ENCODE data around the gene STK11IP.

The STK11IP gene

DNA sequence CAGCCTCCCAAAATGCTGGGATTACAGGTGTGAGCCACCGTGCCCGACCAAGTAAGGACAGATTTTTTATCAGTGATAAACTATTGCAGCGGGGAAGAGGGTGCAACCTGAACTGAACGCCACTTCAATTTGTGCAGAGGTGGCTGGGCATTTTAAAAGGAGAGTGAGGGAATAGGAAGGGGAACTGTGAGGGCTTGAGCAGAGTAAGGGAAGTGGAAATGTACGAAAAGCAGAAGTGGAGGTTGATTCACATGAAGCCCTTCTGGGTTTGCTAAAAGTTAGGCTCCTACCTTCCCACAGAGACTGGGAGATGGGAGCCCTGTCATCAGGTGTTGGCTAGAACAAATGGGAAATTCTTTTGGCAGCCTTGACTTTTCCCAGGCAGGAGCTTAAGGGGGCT lies 6.1 kb downstream of the STK11IP start:
- Histone ChIP-seq H3K4me3 (replicated peaks; ENCODE audit: insufficient read depth, low read length) (no peak overlapping the region), H3K27ac (replicated peaks) (peak overlapping the region; percentile 64), H3K27me3 (ENCODE audit: insufficient read depth, poor library complexity, severe bottlenecking) (no peaks in the 10 kb centered on the region)
- TF ChIP-seq, protein P1, sequence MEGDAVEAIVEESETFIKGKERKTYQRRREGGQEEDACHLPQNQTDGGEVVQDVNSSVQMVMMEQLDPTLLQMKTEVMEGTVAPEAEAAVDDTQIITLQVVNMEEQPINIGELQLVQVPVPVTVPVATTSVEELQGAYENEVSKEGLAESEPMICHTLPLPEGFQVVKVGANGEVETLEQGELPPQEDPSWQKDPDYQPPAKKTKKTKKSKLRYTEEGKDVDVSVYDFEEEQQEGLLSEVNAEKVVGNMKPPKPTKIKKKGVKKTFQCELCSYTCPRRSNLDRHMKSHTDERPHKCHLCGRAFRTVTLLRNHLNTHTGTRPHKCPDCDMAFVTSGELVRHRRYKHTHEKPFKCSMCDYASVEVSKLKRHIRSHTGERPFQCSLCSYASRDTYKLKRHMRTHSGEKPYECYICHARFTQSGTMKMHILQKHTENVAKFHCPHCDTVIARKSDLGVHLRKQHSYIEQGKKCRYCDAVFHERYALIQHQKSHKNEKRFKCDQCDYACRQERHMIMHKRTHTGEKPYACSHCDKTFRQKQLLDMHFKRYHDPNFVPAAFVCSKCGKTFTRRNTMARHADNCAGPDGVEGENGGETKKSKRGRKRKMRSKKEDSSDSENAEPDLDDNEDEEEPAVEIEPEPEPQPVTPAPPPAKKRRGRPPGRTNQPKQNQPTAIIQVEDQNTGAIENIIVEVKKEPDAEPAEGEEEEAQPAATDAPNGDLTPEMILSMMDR (IDR thresholded peaks at IDR 0.05; ENCODE audit: insufficient read depth, low read length), result no peak
- peak; percentile 100 for TF ChIP-seq SPI1 (IDR thresholded peaks at IDR 0.05; ENCODE audit: borderline replicate concordance, low read depth)
- TF ChIP-seq GABPA (IDR thresholded peaks at IDR 0.05; ENCODE audit: low read depth), result no peak
- DNase-seq (ENCODE audit: low read depth in 1 of 2, low spot score in 1 of 2), result peak; percentile 54 to 80

DNA sequence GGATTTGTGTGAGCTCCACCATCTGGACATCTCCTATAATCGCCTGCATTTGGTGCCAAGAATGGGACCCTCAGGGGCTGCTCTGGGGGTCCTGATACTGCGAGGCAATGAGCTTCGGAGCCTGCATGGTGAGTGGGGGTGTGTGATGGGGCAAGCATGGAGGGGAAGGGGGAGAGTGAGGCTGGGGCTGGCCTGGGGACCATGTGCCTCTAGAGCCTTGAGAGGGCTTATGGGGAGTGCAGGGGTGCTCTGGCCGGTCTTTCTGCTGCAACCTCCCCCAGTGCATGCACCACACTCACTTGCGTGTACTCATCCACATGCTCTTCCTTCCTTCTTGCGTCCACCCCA lies 7.9 kb downstream of the STK11IP start:
- Histone ChIP-seq H3K27me3 (ENCODE audit: insufficient read depth, poor library complexity, severe bottlenecking) (no peaks in the 10 kb centered on the region), H3K4me3 (replicated peaks; ENCODE audit: insufficient read depth, low read length) (no peak overlapping the region), H3K27ac (replicated peaks) (peak overlapping the region; percentile 31; the same call in 1 of the 2 replicates)
- TF ChIP-seq GABPA (IDR thresholded peaks at IDR 0.05; ENCODE audit: low read depth) (no peak), POLR2AphosphoS5 (IDR thresholded peaks at IDR 0.05; ENCODE audit: low read depth) (no peak), SPI1 (IDR thresholded peaks at IDR 0.05; ENCODE audit: borderline replicate concordance, low read depth) (no peak)
- TF ChIP-seq, protein P2, sequence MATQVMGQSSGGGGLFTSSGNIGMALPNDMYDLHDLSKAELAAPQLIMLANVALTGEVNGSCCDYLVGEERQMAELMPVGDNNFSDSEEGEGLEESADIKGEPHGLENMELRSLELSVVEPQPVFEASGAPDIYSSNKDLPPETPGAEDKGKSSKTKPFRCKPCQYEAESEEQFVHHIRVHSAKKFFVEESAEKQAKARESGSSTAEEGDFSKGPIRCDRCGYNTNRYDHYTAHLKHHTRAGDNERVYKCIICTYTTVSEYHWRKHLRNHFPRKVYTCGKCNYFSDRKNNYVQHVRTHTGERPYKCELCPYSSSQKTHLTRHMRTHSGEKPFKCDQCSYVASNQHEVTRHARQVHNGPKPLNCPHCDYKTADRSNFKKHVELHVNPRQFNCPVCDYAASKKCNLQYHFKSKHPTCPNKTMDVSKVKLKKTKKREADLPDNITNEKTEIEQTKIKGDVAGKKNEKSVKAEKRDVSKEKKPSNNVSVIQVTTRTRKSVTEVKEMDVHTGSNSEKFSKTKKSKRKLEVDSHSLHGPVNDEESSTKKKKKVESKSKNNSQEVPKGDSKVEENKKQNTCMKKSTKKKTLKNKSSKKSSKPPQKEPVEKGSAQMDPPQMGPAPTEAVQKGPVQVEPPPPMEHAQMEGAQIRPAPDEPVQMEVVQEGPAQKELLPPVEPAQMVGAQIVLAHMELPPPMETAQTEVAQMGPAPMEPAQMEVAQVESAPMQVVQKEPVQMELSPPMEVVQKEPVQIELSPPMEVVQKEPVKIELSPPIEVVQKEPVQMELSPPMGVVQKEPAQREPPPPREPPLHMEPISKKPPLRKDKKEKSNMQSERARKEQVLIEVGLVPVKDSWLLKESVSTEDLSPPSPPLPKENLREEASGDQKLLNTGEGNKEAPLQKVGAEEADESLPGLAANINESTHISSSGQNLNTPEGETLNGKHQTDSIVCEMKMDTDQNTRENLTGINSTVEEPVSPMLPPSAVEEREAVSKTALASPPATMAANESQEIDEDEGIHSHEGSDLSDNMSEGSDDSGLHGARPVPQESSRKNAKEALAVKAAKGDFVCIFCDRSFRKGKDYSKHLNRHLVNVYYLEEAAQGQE (IDR thresholded peaks at IDR 0.05; ENCODE audit: insufficient replicate concordance, low read depth), result no peak
- TF ChIP-seq, protein P1 (IDR thresholded peaks at IDR 0.05; ENCODE audit: insufficient read depth, low read length), result no peak
- no peak for DNase-seq (ENCODE audit: low read depth in 1 of 2, low spot score in 1 of 2)

DNA sequence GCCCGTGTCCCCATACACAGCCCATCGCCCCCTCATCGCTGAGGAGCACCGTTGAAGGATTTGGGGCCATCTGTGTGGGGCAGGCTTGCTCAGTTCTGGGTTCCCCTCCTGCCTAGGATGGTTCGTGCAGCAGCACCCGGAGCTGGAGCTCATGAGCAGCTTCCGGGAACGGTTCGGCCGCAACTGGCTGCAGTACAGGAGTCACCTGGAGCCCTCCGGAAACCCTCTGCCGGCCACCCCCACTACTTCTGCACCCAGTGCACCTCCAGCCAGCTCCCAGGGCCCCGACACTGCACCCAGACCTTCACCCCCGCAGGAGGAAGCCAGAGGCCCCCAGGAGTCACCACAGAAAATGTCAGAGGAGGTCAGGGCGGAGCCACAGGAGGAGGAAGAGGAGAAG lies 10.3 kb downstream of the STK11IP start:
- TF ChIP-seq, protein P1 (IDR thresholded peaks at IDR 0.05; ENCODE audit: insufficient read depth, low read length), result no peak
- TF ChIP-seq GABPA (IDR thresholded peaks at IDR 0.05; ENCODE audit: low read depth) (peak; percentile 71), POLR2AphosphoS5 (IDR thresholded peaks at IDR 0.05; ENCODE audit: low read depth) (peak; percentile 82), SPI1 (IDR thresholded peaks at IDR 0.05; ENCODE audit: borderline replicate concordance, low read depth) (peak; percentile 44; the same call in 1 of the 2 replicates)
- TF ChIP-seq, protein P2 (IDR thresholded peaks at IDR 0.05; ENCODE audit: insufficient replicate concordance, low read depth), result no peak
- H3K27ac ChIP-seq (replicated peaks), result peak overlapping the region; percentile 69
- H3K4me3 ChIP-seq (replicated peaks; ENCODE audit: insufficient read depth, low read length), result peak overlapping the region; percentile 30
- peak; percentile 85 to 91 for DNase-seq (ENCODE audit: low read depth in 1 of 2, low spot score in 1 of 2)
- no peaks in the 10 kb centered on the region for H3K27me3 ChIP-seq (ENCODE audit: insufficient read depth, poor library complexity, severe bottlenecking)

DNA sequence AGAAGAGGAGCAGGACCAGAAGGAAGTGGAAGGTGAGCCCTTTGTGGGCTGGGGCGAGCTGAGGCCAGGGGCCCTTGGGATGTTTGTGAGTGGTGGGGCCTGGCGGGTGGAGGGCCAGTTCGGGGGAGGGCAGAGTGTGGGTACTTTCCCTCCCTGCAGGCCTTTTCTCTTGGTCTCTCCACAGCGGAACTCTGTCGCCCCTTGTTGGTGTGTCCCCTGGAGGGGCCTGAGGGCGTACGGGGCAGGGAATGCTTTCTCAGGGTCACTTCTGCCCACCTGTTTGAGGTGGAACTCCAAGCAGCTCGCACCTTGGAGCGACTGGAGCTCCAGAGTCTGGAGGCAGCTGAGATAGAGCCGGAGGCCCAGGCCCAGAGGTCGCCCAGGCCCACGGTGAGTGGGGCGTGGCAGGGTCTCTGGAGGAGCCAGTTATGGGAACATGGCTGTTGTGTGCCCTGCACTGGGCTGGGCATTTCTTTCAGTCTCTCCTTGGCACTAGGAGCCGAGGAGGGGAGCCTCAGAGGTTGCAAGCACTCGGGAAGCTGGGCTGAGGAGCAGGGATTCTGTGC lies 10.8 kb downstream of the STK11IP start:
- TF ChIP-seq, protein P1 (IDR thresholded peaks at IDR 0.05; ENCODE audit: insufficient read depth, low read length), result no peak
- TF ChIP-seq POLR2AphosphoS5 (IDR thresholded peaks at IDR 0.05; ENCODE audit: low read depth) (peak; percentile 23), GABPA (IDR thresholded peaks at IDR 0.05; ENCODE audit: low read depth) (no peak), SPI1 (IDR thresholded peaks at IDR 0.05; ENCODE audit: borderline replicate concordance, low read depth) (no peak)
- TF ChIP-seq, protein P2 (IDR thresholded peaks at IDR 0.05; ENCODE audit: insufficient replicate concordance, low read depth), result no peak
- peak overlapping the region; percentile 30 for H3K4me3 ChIP-seq (replicated peaks; ENCODE audit: insufficient read depth, low read length)
- peak overlapping the region; percentile 69 for H3K27ac ChIP-seq (replicated peaks)
- no peak for DNase-seq (ENCODE audit: low read depth in 1 of 2, low spot score in 1 of 2)
- H3K27me3 ChIP-seq (ENCODE audit: insufficient read depth, poor library complexity, severe bottlenecking), result no peaks in the 10 kb centered on the region
